HepG2 (cell line): ENCODE results near the gene C20orf96. TPM values are rescaled to one million over a fixed set of nuclear protein-coding genes. Genes with fewer than 3 reads are reported as not detected.

ENCODE experiments used
- ARID5B ChIP-seq: IDR thresholded peaks from 2 replicates; pipeline ENCODE4 v1.4.0; 2020; ENCODE audit warnings: mild to moderate bottlenecking, missing genetic modification reagents
- DPF2 ChIP-seq: sonication (generic); formaldehyde crosslinking; IDR thresholded peaks from 2 replicates; pipeline ENCODE4 v1.4.0; 2020; ENCODE audit warnings: mild to moderate bottlenecking, low read depth, missing genetic modification reagents, borderline replicate concordance
- DRAP1 ChIP-seq: IDR thresholded peaks from 2 replicates; pipeline ENCODE4 v1.6.1; 2016; ENCODE audit warnings: missing genetic modification reagents, missing compliant biosample characterization
- FOXA3 ChIP-seq: IDR thresholded peaks from 2 replicates; pipeline ENCODE4 v1.6.1; 2016; ENCODE audit warnings: missing genetic modification reagents, missing compliant biosample characterization
- GLI4 ChIP-seq: sonication (generic); formaldehyde crosslinking; IDR thresholded peaks from 2 replicates; pipeline ENCODE4 v1.5.1; 2020; ENCODE audit warnings: missing genetic modification reagents, mild to moderate bottlenecking, moderate library complexity, borderline replicate concordance
- JUN ChIP-seq: sonication (generic); formaldehyde crosslinking; IDR thresholded peaks from 2 replicates; pipeline ENCODE4 v1.4.0; 2020; ENCODE audit warnings: mild to moderate bottlenecking, missing genetic modification reagents
- KDM4B ChIP-seq: sonication (generic); formaldehyde crosslinking; IDR thresholded peaks from 2 replicates; pipeline ENCODE4 v1.4.0; 2020; ENCODE audit warnings: missing genetic modification reagents
- KLF11 ChIP-seq: IDR thresholded peaks from 2 replicates; pipeline ENCODE4 v1.6.1; 2016; ENCODE audit warnings: missing compliant biosample characterization
- MZF1 ChIP-seq: sonication (generic); formaldehyde crosslinking; IDR thresholded peaks from 2 replicates; pipeline ENCODE4 v1.8.1; 2023; ENCODE audit warnings: mild to moderate bottlenecking, missing genetic modification reagents, borderline replicate concordance
- SRSF1 ChIP-seq: fragments of 200-400 bp; formaldehyde crosslinking; optimal IDR thresholded peaks from 2 replicates; pipeline ENCODE3; 2017; ENCODE audit warnings: mild to moderate bottlenecking, low read depth, low read length, moderate library complexity
- TGIF2 ChIP-seq: IDR thresholded peaks from 2 replicates; pipeline ENCODE4 v1.6.1; 2016; ENCODE audit warnings: control low read depth, missing compliant biosample characterization
- ZBED4 ChIP-seq: sonication (generic); formaldehyde crosslinking; IDR thresholded peaks from 2 replicates; pipeline ENCODE4 v1.4.0; 2020; ENCODE audit warnings: missing genetic modification reagents, borderline replicate concordance
- ZBTB42 ChIP-seq: sonication (generic); formaldehyde crosslinking; IDR thresholded peaks from 2 replicates; pipeline ENCODE4 v1.5.0; 2020; ENCODE audit warnings: mild to moderate bottlenecking, missing genetic modification reagents
- ZNF253 ChIP-seq: sonication (generic); formaldehyde crosslinking; IDR thresholded peaks from 2 replicates; pipeline ENCODE4 v1.8.0; 2022; ENCODE audit warnings: mild to moderate bottlenecking, missing genetic modification reagents, borderline replicate concordance
- ZNF331 ChIP-seq: sonication (generic); formaldehyde crosslinking; IDR thresholded peaks from 2 replicates; pipeline ENCODE4 v1.4.0; 2020; ENCODE audit warnings: missing genetic modification reagents
- ZNF530 ChIP-seq: sonication (generic); formaldehyde crosslinking; IDR thresholded peaks from 2 replicates; pipeline ENCODE4 v1.5.0; 2020; ENCODE audit warnings: low read depth, mild to moderate bottlenecking, missing genetic modification reagents
- ZNF687 ChIP-seq: sonication (generic); formaldehyde crosslinking; IDR thresholded peaks from 2 replicates; pipeline ENCODE4 v1.5.1; 2020; ENCODE audit warnings: mild to moderate bottlenecking, missing genetic modification reagents, moderate library complexity
- polyA plus RNA-seq, 8 experiments: library from polyadenylated mRNA; depleted of rRNA in 3 of 8; stranded (reverse) in 7 of 8; unstranded in 1 of 8; fragments of >200 nt; fragmentation: Illumina TruSeq in 4 of 8; extraction: Trizol in 4 of 8; gene quantifications; 2 replicates each; pipeline versions ENCODE4 v1.2.1 to v1.2.3, GENCODE V29; 2011 to 2016; ENCODE audit warnings: low read depth in 4 of 8, missing spikeins in 1 of 8, mixed read lengths in 1 of 8; ENCODE audit not compliant: insufficient read depth in 1 of 8
- total RNA-seq, 5 experiments: library from RNA; depleted of rRNA; stranded (reverse); fragments of >200 nt; fragmentation: Illumina TruSeq; extraction: Trizol; gene quantifications; 2 replicates each; pipeline ENCODE4 v1.2.3, GENCODE V29; 2016; ENCODE audit warnings: low read depth in 1 of 5

Gene C20orf96
- total and polyA plus RNA-seq, 2 of the 13 experiments (the other 11 are each of a cell fraction or from before 2014, with no cell fraction given), result 3.8 to 20.6 TPM

GRCh38 chr20:309841-310644, 19.5 kb upstream of the C20orf96 start (continued):
- TF ChIP-seq ZBED4 (CRISPR knock-in tag) (no peak), ZBTB42 (CRISPR knock-in tag) (no peak), JUN (CRISPR knock-in tag) (no peak), ARID5B (CRISPR knock-in tag) (no peak; the same call in 1 of the 2 replicates), GLI4 (CRISPR knock-in tag) (peak; percentile 95), TGIF2 (CRISPR knock-in tag) (no peak), DPF2 (CRISPR knock-in tag) (no peak), DRAP1 (peak; percentile 79), ZNF687 (peak; percentile 92), ZNF530 (CRISPR knock-in tag) (no peak), KLF11 (CRISPR knock-in tag) (no peak), MZF1 (CRISPR knock-in tag) (no peak), ZNF331 (CRISPR knock-in tag) (peak; percentile 60; the same call in 1 of the 2 replicates), FOXA3 (CRISPR knock-in tag) (no peak), SRSF1 (peak; percentile 70), ZNF253 (peak; percentile 74; the same call in 1 of the 2 replicates), KDM4B (0 out of 2 replicates have a peak, but pooled peaks have one; percentile 16)
